Measurements from ENCODE around the gene NPR2. TPM values are rescaled to one million over a fixed set of nuclear protein-coding genes. Genes with fewer than 3 reads are reported as not detected.
A peak's percentile ranks its signal among the peaks of the same experiment; 100 is the strongest.

NPR2 gene
- total and polyA plus RNA-seq, 2 of the 13 experiments (the other 11 are each of a cell fraction or from before 2014, with no cell fraction given) = 7.4 to 9.4 TPM

DNA sequence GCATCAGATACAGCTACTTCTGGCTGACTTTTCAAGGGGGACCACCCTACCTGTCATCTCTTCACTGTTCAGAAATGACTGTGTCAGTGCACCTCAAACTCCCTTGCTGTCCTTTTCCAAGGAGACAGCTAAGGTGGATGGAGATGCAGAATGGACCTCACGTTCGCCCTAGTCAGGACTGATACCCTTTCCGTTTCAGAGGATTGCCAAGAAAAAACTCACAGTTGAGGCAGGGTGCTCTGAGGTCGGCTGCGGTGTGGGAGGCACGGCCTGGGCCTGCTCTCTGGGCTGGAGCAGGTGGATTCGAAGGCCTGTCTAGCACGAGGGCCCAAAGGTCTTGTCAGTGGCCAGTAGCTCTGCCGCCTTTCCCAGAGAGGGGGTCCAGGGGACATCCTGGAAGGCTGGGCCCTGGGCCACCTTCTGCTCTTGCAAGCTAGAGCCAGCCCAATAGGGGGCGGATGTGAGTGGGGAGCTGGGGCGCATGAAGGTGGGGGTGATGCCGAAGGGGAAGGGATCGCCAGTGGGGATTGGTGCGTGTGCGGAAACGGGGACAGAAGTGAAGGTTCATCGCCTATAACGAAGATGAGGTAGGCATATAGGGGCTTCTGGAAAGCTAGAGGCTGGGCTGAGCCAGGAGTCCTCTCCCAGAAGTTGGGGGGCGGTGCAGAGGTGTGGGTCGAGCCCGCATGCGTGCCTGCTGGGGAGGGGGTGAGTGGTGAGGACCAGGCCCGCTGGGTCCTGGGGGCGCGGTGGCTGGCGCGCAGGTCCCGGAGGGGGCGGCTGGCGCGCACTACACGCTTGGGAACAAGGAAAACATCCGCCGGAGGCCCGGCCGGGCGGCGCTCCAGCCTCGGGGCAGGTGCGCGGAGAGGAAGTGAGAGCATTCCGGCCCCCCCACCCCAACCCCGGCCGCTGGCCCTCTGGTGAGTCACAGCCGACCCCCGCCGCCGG, 34.8 kb upstream of the NPR2 start (continued):
- no peak for TF ChIP-seq MZF1 (CRISPR knock-in tag; IDR thresholded peaks at IDR 0.05; ENCODE audit: borderline replicate concordance)
- TF ChIP-seq, protein P1, sequence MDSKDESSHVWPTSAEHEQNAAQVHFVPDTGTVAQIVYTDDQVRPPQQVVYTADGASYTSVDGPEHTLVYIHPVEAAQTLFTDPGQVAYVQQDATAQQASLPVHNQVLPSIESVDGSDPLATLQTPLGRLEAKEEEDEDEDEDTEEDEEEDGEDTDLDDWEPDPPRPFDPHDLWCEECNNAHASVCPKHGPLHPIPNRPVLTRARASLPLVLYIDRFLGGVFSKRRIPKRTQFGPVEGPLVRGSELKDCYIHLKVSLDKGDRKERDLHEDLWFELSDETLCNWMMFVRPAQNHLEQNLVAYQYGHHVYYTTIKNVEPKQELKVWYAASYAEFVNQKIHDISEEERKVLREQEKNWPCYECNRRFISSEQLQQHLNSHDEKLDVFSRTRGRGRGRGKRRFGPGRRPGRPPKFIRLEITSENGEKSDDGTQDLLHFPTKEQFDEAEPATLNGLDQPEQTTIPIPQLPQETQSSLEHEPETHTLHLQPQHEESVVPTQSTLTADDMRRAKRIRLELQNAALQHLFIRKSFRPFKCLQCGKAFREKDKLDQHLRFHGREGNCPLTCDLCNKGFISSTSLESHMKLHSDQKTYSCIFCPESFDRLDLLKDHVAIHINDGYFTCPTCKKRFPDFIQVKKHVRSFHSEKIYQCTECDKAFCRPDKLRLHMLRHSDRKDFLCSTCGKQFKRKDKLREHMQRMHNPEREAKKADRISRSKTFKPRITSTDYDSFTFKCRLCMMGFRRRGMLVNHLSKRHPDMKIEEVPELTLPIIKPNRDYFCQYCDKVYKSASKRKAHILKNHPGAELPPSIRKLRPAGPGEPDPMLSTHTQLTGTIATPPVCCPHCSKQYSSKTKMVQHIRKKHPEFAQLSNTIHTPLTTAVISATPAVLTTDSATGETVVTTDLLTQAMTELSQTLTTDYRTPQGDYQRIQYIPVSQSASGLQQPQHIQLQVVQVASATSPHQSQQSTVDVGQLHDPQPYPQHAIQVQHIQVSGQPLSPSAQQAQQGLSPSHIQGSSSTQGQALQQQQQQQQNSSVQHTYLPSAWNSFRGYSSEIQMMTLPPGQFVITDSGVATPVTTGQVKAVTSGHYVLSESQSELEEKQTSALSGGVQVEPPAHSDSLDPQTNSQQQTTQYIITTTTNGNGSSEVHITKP (CRISPR knock-in tag; IDR thresholded peaks at IDR 0.05; ENCODE audit: low read depth) = no peak; the same call in 1 of the 2 replicates
- no peak for TF ChIP-seq EP300 (IDR thresholded peaks at IDR 0.05; ENCODE audit: low read depth in 2 of 2, low read length in 2 of 2)
- no peak for TF ChIP-seq EP300 (CRISPR knock-in tag; IDR thresholded peaks at IDR 0.05; ENCODE audit: borderline replicate concordance)
- TF ChIP-seq, protein P2, sequence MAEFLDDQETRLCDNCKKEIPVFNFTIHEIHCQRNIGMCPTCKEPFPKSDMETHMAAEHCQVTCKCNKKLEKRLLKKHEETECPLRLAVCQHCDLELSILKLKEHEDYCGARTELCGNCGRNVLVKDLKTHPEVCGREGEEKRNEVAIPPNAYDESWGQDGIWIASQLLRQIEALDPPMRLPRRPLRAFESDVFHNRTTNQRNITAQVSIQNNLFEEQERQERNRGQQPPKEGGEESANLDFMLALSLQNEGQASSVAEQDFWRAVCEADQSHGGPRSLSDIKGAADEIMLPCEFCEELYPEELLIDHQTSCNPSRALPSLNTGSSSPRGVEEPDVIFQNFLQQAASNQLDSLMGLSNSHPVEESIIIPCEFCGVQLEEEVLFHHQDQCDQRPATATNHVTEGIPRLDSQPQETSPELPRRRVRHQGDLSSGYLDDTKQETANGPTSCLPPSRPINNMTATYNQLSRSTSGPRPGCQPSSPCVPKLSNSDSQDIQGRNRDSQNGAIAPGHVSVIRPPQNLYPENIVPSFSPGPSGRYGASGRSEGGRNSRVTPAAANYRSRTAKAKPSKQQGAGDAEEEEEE (CRISPR knock-in tag; IDR thresholded peaks at IDR 0.05; ENCODE audit: borderline replicate concordance) = no peak
- no peak for TF ChIP-seq ZSCAN9 (CRISPR knock-in tag; IDR thresholded peaks at IDR 0.05; ENCODE audit: borderline replicate concordance)
- no peak for TF ChIP-seq SKI (IDR thresholded peaks at IDR 0.05; ENCODE audit: partially characterized antibody)
- no peak for TF ChIP-seq RARG (CRISPR knock-in tag; IDR thresholded peaks at IDR 0.05; ENCODE audit: low read depth)
- TF ChIP-seq, protein P3, sequence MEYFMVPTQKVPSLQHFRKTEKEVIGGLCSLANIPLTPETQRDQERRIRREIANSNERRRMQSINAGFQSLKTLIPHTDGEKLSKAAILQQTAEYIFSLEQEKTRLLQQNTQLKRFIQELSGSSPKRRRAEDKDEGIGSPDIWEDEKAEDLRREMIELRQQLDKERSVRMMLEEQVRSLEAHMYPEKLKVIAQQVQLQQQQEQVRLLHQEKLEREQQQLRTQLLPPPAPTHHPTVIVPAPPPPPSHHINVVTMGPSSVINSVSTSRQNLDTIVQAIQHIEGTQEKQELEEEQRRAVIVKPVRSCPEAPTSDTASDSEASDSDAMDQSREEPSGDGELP (IDR thresholded peaks at IDR 0.05; ENCODE audit: borderline replicate concordance, low read depth) = peak; percentile 34; the same call in 1 of the 2 replicates
- TF ChIP-seq STAG1 (CRISPR knock-in tag; IDR thresholded peaks at IDR 0.05) = no peak
- TF ChIP-seq, protein P4, sequence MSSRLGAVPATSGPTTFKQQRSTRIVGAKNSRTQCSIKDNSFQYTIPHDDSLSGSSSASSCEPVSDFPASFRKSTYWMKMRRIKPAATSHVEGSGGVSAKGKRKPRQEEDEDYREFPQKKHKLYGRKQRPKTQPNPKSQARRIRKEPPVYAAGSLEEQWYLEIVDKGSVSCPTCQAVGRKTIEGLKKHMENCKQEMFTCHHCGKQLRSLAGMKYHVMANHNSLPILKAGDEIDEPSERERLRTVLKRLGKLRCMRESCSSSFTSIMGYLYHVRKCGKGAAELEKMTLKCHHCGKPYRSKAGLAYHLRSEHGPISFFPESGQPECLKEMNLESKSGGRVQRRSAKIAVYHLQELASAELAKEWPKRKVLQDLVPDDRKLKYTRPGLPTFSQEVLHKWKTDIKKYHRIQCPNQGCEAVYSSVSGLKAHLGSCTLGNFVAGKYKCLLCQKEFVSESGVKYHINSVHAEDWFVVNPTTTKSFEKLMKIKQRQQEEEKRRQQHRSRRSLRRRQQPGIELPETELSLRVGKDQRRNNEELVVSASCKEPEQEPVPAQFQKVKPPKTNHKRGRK (CRISPR knock-in tag; IDR thresholded peaks at IDR 0.05) = no peak
- TF ChIP-seq TSC22D2 (CRISPR knock-in tag; IDR thresholded peaks at IDR 0.05; ENCODE audit: borderline replicate concordance) = no peak
- TF ChIP-seq EED (CRISPR knock-in tag; IDR thresholded peaks at IDR 0.05) = no peak
- no peak for TF ChIP-seq ZNF10 (CRISPR knock-in tag; IDR thresholded peaks at IDR 0.05; ENCODE audit: borderline replicate concordance, low read depth)
- 0 out of 2 replicates have a peak, but pooled peaks have one; percentile 54 for TF ChIP-seq ZC3H13 (CRISPR knock-in tag; IDR thresholded peaks at IDR 0.05)
- TF ChIP-seq ZNF629 (CRISPR knock-in tag; conservative IDR thresholded peaks at IDR 0.05) = no peak
- TF ChIP-seq, protein P5, sequence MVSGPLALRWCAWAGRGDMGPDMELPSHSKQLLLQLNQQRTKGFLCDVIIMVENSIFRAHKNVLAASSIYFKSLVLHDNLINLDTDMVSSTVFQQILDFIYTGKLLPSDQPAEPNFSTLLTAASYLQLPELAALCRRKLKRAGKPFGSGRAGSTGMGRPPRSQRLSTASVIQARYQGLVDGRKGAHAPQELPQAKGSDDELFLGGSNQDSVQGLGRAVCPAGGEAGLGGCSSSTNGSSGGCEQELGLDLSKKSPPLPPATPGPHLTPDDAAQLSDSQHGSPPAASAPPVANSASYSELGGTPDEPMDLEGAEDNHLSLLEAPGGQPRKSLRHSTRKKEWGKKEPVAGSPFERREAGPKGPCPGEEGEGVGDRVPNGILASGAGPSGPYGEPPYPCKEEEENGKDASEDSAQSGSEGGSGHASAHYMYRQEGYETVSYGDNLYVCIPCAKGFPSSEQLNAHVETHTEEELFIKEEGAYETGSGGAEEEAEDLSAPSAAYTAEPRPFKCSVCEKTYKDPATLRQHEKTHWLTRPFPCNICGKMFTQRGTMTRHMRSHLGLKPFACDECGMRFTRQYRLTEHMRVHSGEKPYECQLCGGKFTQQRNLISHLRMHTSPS (CRISPR knock-in tag; IDR thresholded peaks at IDR 0.05; ENCODE audit: low read depth) = peak; percentile 46; the same call in 1 of the 2 replicates
- TF ChIP-seq ZNF263 (CRISPR knock-in tag; IDR thresholded peaks at IDR 0.05) = no peak
- TF ChIP-seq GTF2F1 (IDR thresholded peaks at IDR 0.05; ENCODE audit: low read length) = no peak
